ENCODE results near the gene FOXK2. TPM values are rescaled to one million over a fixed set of nuclear protein-coding genes. Genes with fewer than 3 reads are reported as not detected.

The FOXK2 gene
- total RNA-seq, 1 donor from 2014 or later = 95.7 TPM

GRCh38 chr17:82598256-82599119, 79.0 kb downstream of the FOXK2 start:
- H3K9me3 Mint-ChIP-seq (ENCODE audit: unreplicated experiment) = peaks cover 16% of the 10 kb centered on the region
- no peak for DNase-seq
- TF ChIP-seq CTCF (IDR thresholded peaks at IDR 0.05; ENCODE audit: partially characterized antibody, unreplicated experiment) = no peak
- no peak overlapping the region for H3K27ac Mint-ChIP-seq (ENCODE audit: unreplicated experiment)
- H3K4me1 Mint-ChIP-seq (ENCODE audit: low read depth, unreplicated experiment) = peaks cover 9% of the 10 kb centered on the region
- H3K36me3 Mint-ChIP-seq (ENCODE audit: unreplicated experiment) = peaks cover 5% of the 10 kb centered on the region
- peaks cover 16% of the 10 kb centered on the region for H3K27me3 Mint-ChIP-seq (ENCODE audit: unreplicated experiment)
- H3K4me3 Mint-ChIP-seq (ENCODE audit: unreplicated experiment) = no peak overlapping the region

- Mint-ChIP-seq H3K4me1 (ENCODE audit: low read depth, unreplicated experiment) (peaks cover 18% of the 10 kb centered on the region), H3K36me3 (ENCODE audit: unreplicated experiment) (peaks cover 7% of the 10 kb centered on the region), H3K4me3 (ENCODE audit: unreplicated experiment) (no peak overlapping the region), H3K9me3 (ENCODE audit: unreplicated experiment) (peaks cover 13% of the 10 kb centered on the region), H3K27me3 (ENCODE audit: unreplicated experiment) (peaks cover 15% of the 10 kb centered on the region), H3K27ac (ENCODE audit: unreplicated experiment) (no peak overlapping the region)
- DNase-seq = no peak
- TF ChIP-seq CTCF (IDR thresholded peaks at IDR 0.05; ENCODE audit: partially characterized antibody, unreplicated experiment) = no peak
These were observed 80.4 kb downstream of the FOXK2 start for GRCh38 chr17:82599674-82600661.

GRCh38 chr17:82600731-82601446, 81.4 kb downstream of the FOXK2 start:
- peaks cover 18% of the 10 kb centered on the region for H3K27me3 Mint-ChIP-seq (ENCODE audit: unreplicated experiment)
- DNase-seq = no peak
- H3K36me3 Mint-ChIP-seq (ENCODE audit: unreplicated experiment) = peaks cover 11% of the 10 kb centered on the region
- peaks cover 20% of the 10 kb centered on the region for H3K4me1 Mint-ChIP-seq (ENCODE audit: low read depth, unreplicated experiment)
- TF ChIP-seq CTCF (IDR thresholded peaks at IDR 0.05; ENCODE audit: partially characterized antibody, unreplicated experiment) = no peak
- no peak overlapping the region for H3K4me3 Mint-ChIP-seq (ENCODE audit: unreplicated experiment)
- no peak overlapping the region for H3K27ac Mint-ChIP-seq (ENCODE audit: unreplicated experiment)
- peaks cover 15% of the 10 kb centered on the region for H3K9me3 Mint-ChIP-seq (ENCODE audit: unreplicated experiment)

GRCh38 chr17:82601447-82602000, 82.0 kb downstream of the FOXK2 start:
- Mint-ChIP-seq H3K36me3 (ENCODE audit: unreplicated experiment) (peaks cover 11% of the 10 kb centered on the region), H3K4me3 (ENCODE audit: unreplicated experiment) (no peak overlapping the region), H3K27me3 (ENCODE audit: unreplicated experiment) (peaks cover 17% of the 10 kb centered on the region), H3K9me3 (ENCODE audit: unreplicated experiment) (peaks cover 15% of the 10 kb centered on the region), H3K27ac (ENCODE audit: unreplicated experiment) (no peak overlapping the region), H3K4me1 (ENCODE audit: low read depth, unreplicated experiment) (peaks cover 20% of the 10 kb centered on the region)
- DNase-seq = no peak
- TF ChIP-seq CTCF (IDR thresholded peaks at IDR 0.05; ENCODE audit: partially characterized antibody, unreplicated experiment) = no peak
